RWPE1 (cell line): ENCODE data around the gene PRR23E.

Experiments
- CTCF ChIA-PET: fragments of 350-600 bp; sonication (Branson Sonifier 250); formaldehyde crosslinking; extraction: SDS; loops from one replicate; lab custom pipeline; 2021; lab: Yijun Ruan, JAX
- POLR2A ChIA-PET: fragments of 400-600 bp; formaldehyde crosslinking; extraction: SDS; loops from one replicate; lab custom pipeline; 2020; ENCODE audit warnings: antibody characterized with exemption; ENCODE audit not compliant: low non-redundant PET; lab: Yijun Ruan, JAX
- DNase-seq: peaks from one replicate; pipeline ENCODE4 v3.0.0; 2012; ENCODE audit warnings: low spot score
- H3K27ac ChIP-seq: fragments of 450-650 bp; 2 replicates; pipeline ENCODE4 v1.5.1; 2017
- CTCF ChIP-seq: fragments of 450-650 bp; conservative IDR thresholded peaks from 2 replicates; pipeline ENCODE4 v1.5.1; 2017; ENCODE audit warnings: low read depth, mild to moderate bottlenecking

Gene PRR23E

DNA sequence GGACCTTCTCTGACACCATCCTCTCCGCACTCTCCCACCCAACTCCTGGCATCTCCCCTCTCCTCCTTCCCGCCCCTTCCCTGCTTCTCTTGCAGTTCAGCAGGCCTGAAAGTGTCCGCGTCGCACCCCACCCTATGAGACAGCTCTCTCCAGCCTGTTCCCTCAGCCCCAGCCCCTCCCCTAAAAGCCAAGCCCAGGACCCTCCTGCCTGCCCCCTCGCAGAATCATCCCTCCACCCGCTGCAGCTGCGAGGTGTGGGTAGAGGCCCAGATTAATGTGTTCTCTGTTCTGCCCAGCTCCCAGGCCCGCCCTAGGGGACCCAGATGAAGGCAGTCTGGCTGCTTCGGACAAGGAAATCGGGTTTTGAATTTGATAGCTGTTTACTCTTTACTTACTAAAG is 410 bp downstream of the PRR23E start:
- no peak for TF ChIP-seq CTCF
- DNase-seq, result no peak
- ChIA-PET CTCF (no interaction called here), POLR2A (no interaction called here)
- no peak overlapping the region for H3K27ac ChIP-seq

- no peak for TF ChIP-seq CTCF
- H3K27ac ChIP-seq, result no peak overlapping the region
- ChIA-PET CTCF (interaction anchor here (0.7 to 0.9 kb wide), 2 partner anchors 10 to 60 kb away, joined by 3 read pairs; no protein-coding TSS in a partner anchor), POLR2A (no interaction called here)
- no peak for DNase-seq
These were observed 844 bp downstream of the PRR23E start for GRCh38 chr3:127193775-127194174.

- POLR2A ChIA-PET, result no interaction called here
- no peak for TF ChIP-seq CTCF
- no peak overlapping the region for H3K27ac ChIP-seq
- CTCF ChIA-PET, result interaction anchor here (0.9 kb wide), 1 partner anchor 59 kb away, joined by 3 read pairs; no protein-coding TSS in a partner anchor
- no peak for DNase-seq
These were observed 1.8 kb downstream of the PRR23E start for GRCh38 chr3:127194601-127195187.

DNA sequence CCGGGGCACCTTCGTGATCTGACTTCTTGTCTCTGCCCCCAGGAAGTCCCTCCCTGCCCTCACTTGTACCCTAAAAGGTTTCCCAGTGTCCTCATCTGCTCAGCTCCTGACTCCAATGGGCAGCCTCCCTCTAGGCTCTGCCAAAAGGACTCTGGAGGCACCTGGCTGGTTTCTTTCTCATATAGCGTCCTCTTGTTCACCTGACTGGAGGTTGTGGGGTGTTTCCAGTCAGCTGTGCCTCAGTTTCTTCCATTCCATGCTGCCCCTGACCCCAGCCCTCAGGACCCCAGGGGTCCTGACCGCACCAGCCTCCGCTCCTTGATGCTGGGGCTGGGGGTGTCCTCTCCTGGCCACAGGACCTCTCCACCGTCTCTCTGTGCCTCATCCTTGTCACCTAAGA is 2.5 kb downstream of the PRR23E start:
- TF ChIP-seq CTCF, result no peak
- H3K27ac ChIP-seq, result no peak overlapping the region
- POLR2A ChIA-PET, result no interaction called here
- DNase-seq, result no peak
- CTCF ChIA-PET, result interaction anchor here (0.6 kb wide), 1 partner anchor 493 kb away, joined by 3 read pairs; no protein-coding TSS in a partner anchor

- no peak for TF ChIP-seq CTCF
- ChIA-PET CTCF (interaction anchor here (0.7 kb wide), 1 partner anchor 323 kb away, joined by 3 read pairs; no protein-coding TSS in a partner anchor), POLR2A (no interaction called here)
- H3K27ac ChIP-seq, result no peak overlapping the region
- DNase-seq, result no peak
These were observed 3.1 kb downstream of the PRR23E start for GRCh38 chr3:127196002-127196401.

GRCh38 chr3:127196466-127197299 is 3.8 kb downstream of the PRR23E start:
- CTCF ChIA-PET, result interaction anchor here (0.7 kb wide), 1 partner anchor 322 kb away, joined by 3 read pairs; no protein-coding TSS in a partner anchor
- no peak for DNase-seq
- POLR2A ChIA-PET, result no interaction called here
- TF ChIP-seq CTCF, result no peak
- no peak overlapping the region for H3K27ac ChIP-seq
